Left cardiac atrium (tissue), 4 donors: ENCODE data around the gene MB. TPM values are rescaled to one million over a fixed set of nuclear protein-coding genes. Genes with fewer than 3 reads are reported as not detected.
A peak's percentile ranks its signal among the peaks of the same experiment; 100 is the strongest.

Experiments
- ATAC-seq, 2 donors: fragments of 200-7000 bp; cut with Tn5 transposase; one replicate each; pipeline ENCODE4 v1.9.1; 2020; ENCODE audit warnings: mild to moderate bottlenecking in 2 of 2, moderate library complexity in 2 of 2
- DNase-seq: peaks from one replicate; pipeline ENCODE4 v3.0.0-alpha.2; 2020
- intact Hi-C, 2 donors: fragments of 100-400 bp; cut with DNase I; formaldehyde crosslinking; loops; one replicate each; pipeline versions ENCODE4 v1.14.1 to v1.15.1; 2022 to 2023
- total RNA-seq, 2 donors: library from RNA; stranded (reverse); fragmentation: NEBNext Ultra II Directional; extraction: Animal tissue kit (Norgen Biotek cat#: 25700); gene quantifications; one replicate each; pipeline ENCODE4 v1.2.1, GENCODE V29; 2021
- donor health status: DM: no; HTN: yes; CAD: no.
- donor health status: DM: no; HTN: yes; CAD: no; lungs with severe emphysema.
- donor health status: DM: yes; HTN: yes; CAD: no.
- donor health status: Dilated cardiomyopathy.

MB gene
- total RNA-seq, 2 donors from 2014 or later: 7,141 to 7,312 TPM

- DNase-seq: no peak
- no peak for ATAC-seq
- intact Hi-C loops: loop anchor here in 1 of 2 donors (5.0 to 10.0 kb wide), 2 partner anchors 34 to 223 kb away; no protein-coding TSS in a partner anchor
Measured at GRCh38 chr22:35621451-35621850, 4.3 kb upstream of the MB start.

GRCh38 chr22:35620624-35621251, 3.6 kb upstream of the MB start:
- intact Hi-C loops: loop anchor here in 1 of 2 donors (5.0 to 10.0 kb wide), 2 partner anchors 33 to 224 kb away; no protein-coding TSS in a partner anchor
- ATAC-seq: peak; percentile 53 to 57
- no peak for DNase-seq

- no peak for ATAC-seq
- intact Hi-C loops: loop anchor here in 1 of 2 donors (5.0 to 10.0 kb wide), 3 partner anchors 32 to 225 kb away; no protein-coding TSS in a partner anchor
- no peak for DNase-seq
Measured at GRCh38 chr22:35619336-35620094, 2.4 kb upstream of the MB start.

GRCh38 chr22:35618427-35619223, 1.5 kb upstream of the MB start:
- ATAC-seq: no peak
- intact Hi-C loops: loop anchor here in 1 of 2 donors (10.0 kb wide), 1 partner anchor 56 kb away; no protein-coding TSS in a partner anchor

GRCh38 chr22:35616043-35616442, 1.1 kb downstream of the MB start:
- DNase-seq (no peak), ATAC-seq (no peak)
- intact Hi-C loops: loop anchor here in 1 of 2 donors (10.0 kb wide), 1 partner anchor 59 kb away; no protein-coding TSS in a partner anchor

More at GRCh38 chr22:35618427-35619223, 1.5 kb upstream of the MB start:
- DNase-seq: no peak

GRCh38 chr22:35615156-35615555, 2.0 kb downstream of the MB start:
- DNase-seq (no peak), ATAC-seq (no peak)
- intact Hi-C loops: loop anchor here in 1 of 2 donors (10.0 kb wide), 1 partner anchor 60 kb away; no protein-coding TSS in a partner anchor

GRCh38 chr22:35614404-35614803, 2.7 kb downstream of the MB start:
- DNase-seq (no peak), ATAC-seq (no peak)
- intact Hi-C loops: loop anchor here in 1 of 2 donors (10.0 kb wide), 1 partner anchor 60 kb away; no protein-coding TSS in a partner anchor

GRCh38 chr22:35612903-35613302, 4.2 kb downstream of the MB start:
- intact Hi-C loops: loop anchor here in 1 of 2 donors (10.0 kb wide), 1 partner anchor 62 kb away; no protein-coding TSS in a partner anchor
- DNase-seq (peak; percentile 64), ATAC-seq (peak; percentile 63 to 72)

- intact Hi-C loops: loop anchor here in 1 of 2 donors (10.0 kb wide), 1 partner anchor 63 kb away; no protein-coding TSS in a partner anchor
- ATAC-seq: peak in 1 of 2 donors; percentile 24
- no peak for DNase-seq
Measured at GRCh38 chr22:35611891-35612576, 5.1 kb downstream of the MB start.

GRCh38 chr22:35611200-35611890, 5.8 kb downstream of the MB start:
- no peak for ATAC-seq
- no peak for DNase-seq
- intact Hi-C loops: loop anchor here in 1 of 2 donors (10.0 kb wide), 1 partner anchor 63 kb away; no protein-coding TSS in a partner anchor

- intact Hi-C loops: loop anchor here in 1 of 2 donors (10.0 kb wide), 1 partner anchor 64 kb away; no protein-coding TSS in a partner anchor
- DNase-seq (no peak), ATAC-seq (no peak)
Measured at GRCh38 chr22:35610741-35611140, 6.4 kb downstream of the MB start.

GRCh38 chr22:35609761-35610160, 7.4 kb downstream of the MB start:
- ATAC-seq (no peak), DNase-seq (no peak)
- intact Hi-C loops: loop anchor here in 1 of 2 donors (10.0 kb wide), 1 partner anchor 65 kb away; no protein-coding TSS in a partner anchor

GRCh38 chr22:35609261-35609660, 7.9 kb downstream of the MB start:
- intact Hi-C loops: no loop called here
- ATAC-seq (no peak), DNase-seq (no peak)

- ATAC-seq: no peak
- DNase-seq: no peak
- intact Hi-C loops: no loop called here
Measured at GRCh38 chr22:35608088-35608487, 9.0 kb downstream of the MB start.

- ATAC-seq (no peak), DNase-seq (no peak)
- intact Hi-C loops: no loop called here
Measured at GRCh38 chr22:35606916-35607315, 10.2 kb downstream of the MB start.

- intact Hi-C loops: no loop called here
Measured at GRCh38 chr22:35605851-35606481, 11.2 kb downstream of the MB start.

GRCh38 chr22:35605369-35605680, 11.8 kb downstream of the MB start:
- ATAC-seq (no peak), DNase-seq (no peak)
- intact Hi-C loops: no loop called here

More at GRCh38 chr22:35605851-35606481, 11.2 kb downstream of the MB start:
- peak; percentile 54 for DNase-seq
- peak; percentile 61 to 78 for ATAC-seq
